PC-9 (cell line): ENCODE measurements around the gene EFHC1.

Source experiments
- CTCF ChIP-seq: fragments of 200-600 bp; sonication (generic); conservative IDR thresholded peaks from 2 replicates; pipeline ENCODE4 v1.6.1; 2017; ENCODE audit warnings: mixed run types, antibody characterized with exemption, mild to moderate bottlenecking, moderate library complexity
- EZH2 ChIP-seq: fragments of 200-600 bp; sonication (generic); IDR thresholded peaks from 2 replicates; pipeline ENCODE4 v1.8.0; 2017; ENCODE audit warnings: antibody characterized with exemption, low read depth

GRCh38 chr6:52537001-52537753 lies 117.0 kb downstream of the EFHC1 start:
- TF ChIP-seq CTCF (no peak), EZH2 (no peak)
